Frontal cortex (tissue), 4 donors: ENCODE data around the gene MRPS31. TPM values are rescaled to one million over a fixed set of nuclear protein-coding genes. Genes with fewer than 3 reads are reported as not detected.

ENCODE experiments used
- DNase-seq, 2 donors: peaks; one replicate each; pipeline ENCODE4 v3.0.0; 2012; ENCODE audit warnings: low spot score in 2 of 2
- FAIRE-seq: peaks from 2 replicates; lab custom pipeline; 2012; peaks lifted over from hg19 to GRCh38; lab: Jason Lieb, UNC
- small RNA-seq: library from RNA; depleted of rRNA; stranded (forward); fragments of <200 nt; gene quantifications from one replicate; pipeline ENCODE3, GENCODE V24; 2014
- total RNA-seq: library from RNA; depleted of rRNA; stranded (reverse); fragments of >200 nt; gene quantifications from one replicate; pipeline ENCODE4 v1.2.3, GENCODE V29; 2014
- donor health status: control.
- donor health status: control.
- donor health status: control.

Gene MRPS31
- total RNA-seq, 1 donor from 2014 or later = 24.5 TPM

DNA sequence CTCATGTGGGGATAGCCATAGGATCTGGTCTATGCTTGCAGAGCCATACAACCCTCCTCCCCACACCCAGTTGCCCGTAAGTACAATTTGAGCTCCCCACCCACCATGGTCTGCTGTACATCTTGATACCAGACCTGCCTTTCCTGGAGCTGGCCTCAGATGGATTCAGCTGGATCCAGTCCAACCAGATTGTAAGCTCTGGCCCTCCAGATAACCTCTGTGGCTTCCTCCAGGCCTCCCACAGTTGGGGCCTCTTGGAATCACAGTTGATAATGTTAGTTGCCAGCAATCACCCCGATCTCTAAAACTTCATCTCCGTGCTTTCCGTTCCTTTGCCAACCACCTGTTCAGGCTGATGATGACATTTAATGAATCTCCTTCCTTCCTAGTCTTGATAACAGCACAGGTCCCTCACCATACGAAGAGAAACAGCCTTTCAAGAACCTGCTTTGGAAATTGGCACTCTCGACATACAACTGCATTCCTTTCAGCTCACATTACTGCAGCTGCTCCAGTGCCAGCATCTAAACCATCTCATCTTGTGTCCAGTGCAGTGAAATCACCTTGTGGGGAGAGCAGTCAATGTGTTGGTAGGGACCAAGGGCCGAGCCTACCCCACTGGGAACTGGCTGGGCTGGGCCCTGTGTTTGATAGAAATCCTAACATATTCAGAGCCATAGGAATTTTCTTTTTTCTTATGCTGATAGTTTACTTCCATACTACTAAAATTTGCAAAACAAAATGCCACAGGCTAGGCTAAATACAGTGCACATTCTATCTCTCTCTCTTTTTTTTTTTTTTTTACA lies 89.4 kb downstream of the MRPS31 start:
- FAIRE-seq (no peak), DNase-seq (no peak)

DNA sequence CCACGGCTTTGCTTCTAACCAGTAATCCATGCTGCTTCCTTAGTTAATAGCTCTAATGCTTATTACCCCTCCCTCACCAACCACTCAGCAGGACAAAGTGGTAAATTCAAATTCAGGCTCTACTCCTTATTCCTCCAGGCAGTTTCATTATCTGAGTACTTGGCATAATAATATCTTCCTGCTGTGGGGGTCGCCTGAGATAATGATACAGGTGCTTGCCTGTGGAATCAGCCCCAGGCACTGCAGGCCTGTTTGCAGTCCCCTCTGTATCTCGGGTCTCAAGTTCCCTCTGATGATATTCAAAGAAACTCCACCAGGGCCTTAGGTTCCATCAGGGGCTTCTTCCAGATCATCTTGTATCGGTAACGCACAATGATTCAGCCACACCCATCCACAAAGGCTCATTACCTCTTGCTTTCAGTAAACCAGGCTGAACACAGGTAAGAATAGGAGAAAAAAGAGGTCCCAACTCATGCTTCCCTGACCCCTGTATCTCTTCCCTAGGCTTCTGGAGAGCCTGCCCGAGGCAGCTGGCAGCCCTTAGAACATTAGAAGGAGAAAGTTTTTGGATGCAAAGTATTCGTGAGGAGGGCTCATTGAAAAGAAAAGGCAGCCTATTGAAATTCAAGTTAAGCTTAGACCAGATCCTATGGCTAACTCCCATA lies 90.2 kb downstream of the MRPS31 start:
- FAIRE-seq (no peak), DNase-seq (no peak)

DNA sequence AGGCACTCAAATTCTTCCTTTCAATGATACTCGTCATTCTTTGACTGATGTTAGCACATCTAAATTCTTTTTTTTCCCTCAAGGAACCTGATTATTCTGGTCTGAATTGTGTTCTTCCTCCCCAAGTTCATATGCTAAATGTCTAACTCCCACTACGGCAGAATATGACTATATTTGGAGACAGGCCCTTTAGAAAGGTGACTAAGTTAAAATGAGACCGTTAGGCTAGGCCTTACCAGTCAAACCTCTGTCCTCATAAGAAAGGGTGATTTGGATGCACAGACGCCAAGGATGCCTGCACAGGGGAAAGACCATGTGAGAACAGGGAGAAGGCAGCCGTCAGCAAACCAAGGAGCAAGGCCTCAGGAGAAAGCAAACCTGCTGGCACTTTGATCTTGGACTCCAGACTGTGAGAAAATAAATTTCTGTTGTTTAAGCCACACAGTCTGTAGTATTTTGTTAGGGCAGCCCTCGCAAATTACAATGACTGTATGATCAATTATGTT lies 91.5 kb downstream of the MRPS31 start:
- no peak for FAIRE-seq

More for the DNA sequence above, 91.5 kb downstream of the MRPS31 start:
- no peak for DNase-seq

Small RNA genes lying within 50 kb of the gene (small RNA-seq; reads per million reads assigned to genes)
- gene MIR320D1 (not detected), gene MIR621 (not detected), gene RF00017 (not detected)

Other genes with a start within 250 kb of the MRPS31 start
- gene FOXO1, start 104.5 kb downstream of the MRPS31 start, total RNA-seq = 9.8 TPM
- 22.4 TPM for gene SLC25A15, start 18.4 kb upstream of the MRPS31 start, total RNA-seq
- 8.2 TPM for gene ELF1, start 248.1 kb upstream of the MRPS31 start, total RNA-seq